HG02678 (cell line): ENCODE data around the gene TMEM106B.
A peak's percentile ranks its signal among the peaks of the same experiment; 100 is the strongest.

Experiments used
- ATAC-seq: cut with Tn5 transposase; IDR thresholded peaks from one replicate; pipeline ENCODE4 v1.9.1; 2021; ENCODE audit warnings: mild to moderate bottlenecking, moderate library complexity; ENCODE audit not compliant: unreplicated experiment

Gene TMEM106B

GRCh38 chr7:12226756-12227155 is 15.7 kb downstream of the TMEM106B start:
- no peak for ATAC-seq

GRCh38 chr7:12228024-12228423 is 16.9 kb downstream of the TMEM106B start:
- ATAC-seq, result no peak

GRCh38 chr7:12229046-12229445 is 18.0 kb downstream of the TMEM106B start:
- ATAC-seq, result no peak

- ATAC-seq, result no peak
Measured at GRCh38 chr7:12231097-12231496, 20.0 kb downstream of the TMEM106B start.

GRCh38 chr7:12233175-12233574 is 22.1 kb downstream of the TMEM106B start:
- peak; percentile 76 for ATAC-seq

GRCh38 chr7:12234334-12234865 is 23.3 kb downstream of the TMEM106B start:
- no peak for ATAC-seq

GRCh38 chr7:12235970-12236369 is 24.9 kb downstream of the TMEM106B start:
- ATAC-seq, result no peak

GRCh38 chr7:12237007-12237406 is 25.9 kb downstream of the TMEM106B start:
- ATAC-seq, result no peak

GRCh38 chr7:12239806-12240205 is 28.7 kb downstream of the TMEM106B start:
- no peak for ATAC-seq

GRCh38 chr7:12244129-12244528 is 33.0 kb downstream of the TMEM106B start:
- no peak for ATAC-seq

GRCh38 chr7:12244694-12245093 is 33.6 kb downstream of the TMEM106B start:
- no peak for ATAC-seq

- no peak for ATAC-seq
Measured at GRCh38 chr7:12249706-12250105, 38.6 kb downstream of the TMEM106B start.

GRCh38 chr7:12250232-12250631 is 39.1 kb downstream of the TMEM106B start:
- no peak for ATAC-seq

GRCh38 chr7:12256090-12256489 is 45.0 kb downstream of the TMEM106B start:
- ATAC-seq, result no peak

GRCh38 chr7:12257582-12257981 is 46.5 kb downstream of the TMEM106B start:
- peak; percentile 99 for ATAC-seq

- no peak for ATAC-seq
Measured at GRCh38 chr7:12258074-12258473, 47.0 kb downstream of the TMEM106B start.

- ATAC-seq, result no peak
Measured at GRCh38 chr7:12267542-12267941, 56.4 kb downstream of the TMEM106B start.

- no peak for ATAC-seq
Measured at GRCh38 chr7:12269100-12269895, 58.2 kb downstream of the TMEM106B start.

GRCh38 chr7:12281038-12281437 is 69.9 kb downstream of the TMEM106B start:
- no peak for ATAC-seq

GRCh38 chr7:12287901-12288300 is 76.8 kb downstream of the TMEM106B start:
- ATAC-seq, result no peak

GRCh38 chr7:12289996-12290395 is 78.9 kb downstream of the TMEM106B start:
- ATAC-seq, result no peak

- ATAC-seq, result no peak
Measured at GRCh38 chr7:12290761-12291160, 79.7 kb downstream of the TMEM106B start.

- no peak for ATAC-seq
Measured at GRCh38 chr7:12291870-12292269, 80.8 kb downstream of the TMEM106B start.
